ENCODE data around the gene GRIA4.

GRCh38 chr11:105989124-105989523, 379.3 kb downstream of the GRIA4 start:
- TF ChIP-seq REST (IDR thresholded peaks at IDR 0.05; ENCODE audit: insufficient read depth in 1 of 2, low read depth in 2 of 2, low read length in 2 of 2) (no peak), TAF1 (IDR thresholded peaks at IDR 0.05; ENCODE audit: borderline replicate concordance, insufficient read depth, low read length) (no peak), POLR2AphosphoS5 (IDR thresholded peaks at IDR 0.05; ENCODE audit: low read depth, low read length) (no peak)

Measured in PFSK-1 (cell line).